Stimulated activated CD8-positive, alpha-beta memory T cell treated with anti-CD3 and anti-CD28 coated beads, Interleukin-4, amount 100 ng/mL, for 48 hours (primary cell): ENCODE data around the gene DPYD.

Experiments used
- DNase-seq: peaks from one replicate; pipeline ENCODE4 v3.0.0-alpha.2; 2020

DPYD gene

GRCh38 chr1:97837161-97837560 lies 83.7 kb downstream of the DPYD start:
- DNase-seq, result no peak

- no peak for DNase-seq
Measured at GRCh38 chr1:97834899-97835298, 85.9 kb downstream of the DPYD start.

- no peak for DNase-seq
Measured at GRCh38 chr1:97833881-97834280, 87.0 kb downstream of the DPYD start.

- DNase-seq, result no peak
Measured at GRCh38 chr1:97832481-97832880, 88.4 kb downstream of the DPYD start.

GRCh38 chr1:97827887-97828286 lies 92.9 kb downstream of the DPYD start:
- no peak for DNase-seq

- no peak for DNase-seq
Measured at GRCh38 chr1:97826820-97827219, 94.0 kb downstream of the DPYD start.

- no peak for DNase-seq
Measured at GRCh38 chr1:97824624-97825023, 96.2 kb downstream of the DPYD start.

- no peak for DNase-seq
Measured at GRCh38 chr1:97824200-97824599, 96.6 kb downstream of the DPYD start.

GRCh38 chr1:97820470-97821188 lies 100.2 kb downstream of the DPYD start:
- no peak for DNase-seq

GRCh38 chr1:97816927-97817326 lies 103.9 kb downstream of the DPYD start:
- DNase-seq, result no peak

- DNase-seq, result no peak
Measured at GRCh38 chr1:97814804-97815203, 106.0 kb downstream of the DPYD start.

GRCh38 chr1:97814121-97814520 lies 106.7 kb downstream of the DPYD start:
- DNase-seq, result no peak

- DNase-seq, result no peak
Measured at GRCh38 chr1:97812076-97812475, 108.8 kb downstream of the DPYD start.

- no peak for DNase-seq
Measured at GRCh38 chr1:97806996-97807520, 113.8 kb downstream of the DPYD start.

GRCh38 chr1:97806326-97806725 lies 114.5 kb downstream of the DPYD start:
- no peak for DNase-seq

- DNase-seq, result no peak
Measured at GRCh38 chr1:97805093-97805492, 115.7 kb downstream of the DPYD start.

- no peak for DNase-seq
Measured at GRCh38 chr1:97803026-97803425, 117.8 kb downstream of the DPYD start.

GRCh38 chr1:97802011-97802410 lies 118.8 kb downstream of the DPYD start:
- DNase-seq, result no peak

- DNase-seq, result no peak
Measured at GRCh38 chr1:97797403-97798183, 123.2 kb downstream of the DPYD start.

- DNase-seq, result no peak
Measured at GRCh38 chr1:97796711-97797110, 124.1 kb downstream of the DPYD start.

- no peak for DNase-seq
Measured at GRCh38 chr1:97792655-97793054, 128.2 kb downstream of the DPYD start.

- DNase-seq, result no peak
Measured at GRCh38 chr1:97791251-97791650, 129.6 kb downstream of the DPYD start.

- no peak for DNase-seq
Measured at GRCh38 chr1:97787231-97787630, 133.6 kb downstream of the DPYD start.

GRCh38 chr1:97784661-97785060 lies 136.2 kb downstream of the DPYD start:
- DNase-seq, result no peak
